HG03575 (cell line): ENCODE data around the gene SOCS7.
"Not testable (repeated sequence)": the region's sequence is repeated elsewhere in the genome, so short reads cannot be mapped to it uniquely, and the experiment has no call there.

Source experiments
- ATAC-seq: cut with Tn5 transposase; IDR thresholded peaks from one replicate; pipeline ENCODE4 v1.9.1; 2021; ENCODE audit not compliant: unreplicated experiment, insufficient number of reproducible peaks, low FRiP score; ENCODE audit errors: extremely low read depth

Gene SOCS7

DNA sequence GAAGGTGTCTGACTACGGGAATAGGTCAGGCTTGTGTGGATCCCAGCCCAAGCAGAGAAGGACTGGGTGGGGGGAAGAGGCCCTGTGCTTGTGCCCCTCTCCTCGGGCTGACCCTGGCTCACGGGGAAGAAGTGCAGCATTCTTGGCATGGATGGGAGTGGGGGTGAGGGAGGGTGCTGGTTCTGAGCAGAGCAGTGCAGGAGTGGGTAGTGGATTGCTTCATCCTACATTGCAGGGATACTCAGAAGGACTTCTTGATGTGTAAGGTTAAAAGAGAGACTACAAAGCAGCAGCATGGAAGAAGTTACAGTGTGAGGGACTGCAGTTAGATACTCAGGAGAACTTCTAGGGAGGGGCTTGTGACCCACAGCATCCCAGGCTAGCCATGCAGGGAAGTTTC is 78.7 kb downstream of the SOCS7 start:
- no peak for ATAC-seq

DNA sequence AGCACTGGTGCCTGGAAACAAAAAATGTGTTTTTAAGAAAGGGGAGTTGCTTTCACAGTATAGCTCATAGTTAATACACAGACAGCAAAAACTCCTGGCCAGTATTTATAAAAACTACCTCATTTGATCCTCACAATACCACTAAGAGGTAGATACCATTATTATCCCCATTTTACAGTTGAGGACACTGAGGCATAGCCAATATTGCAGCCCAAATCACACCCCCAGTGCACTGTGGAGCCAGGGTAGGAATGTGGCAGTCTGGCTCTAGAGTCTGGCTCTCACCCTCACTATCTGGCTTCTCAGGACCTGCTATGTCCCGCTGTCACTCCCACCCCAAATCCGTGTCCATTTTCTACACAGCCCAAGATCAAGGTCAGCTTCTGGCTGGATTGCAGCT is 79.2 kb downstream of the SOCS7 start:
- no peak for ATAC-seq

DNA sequence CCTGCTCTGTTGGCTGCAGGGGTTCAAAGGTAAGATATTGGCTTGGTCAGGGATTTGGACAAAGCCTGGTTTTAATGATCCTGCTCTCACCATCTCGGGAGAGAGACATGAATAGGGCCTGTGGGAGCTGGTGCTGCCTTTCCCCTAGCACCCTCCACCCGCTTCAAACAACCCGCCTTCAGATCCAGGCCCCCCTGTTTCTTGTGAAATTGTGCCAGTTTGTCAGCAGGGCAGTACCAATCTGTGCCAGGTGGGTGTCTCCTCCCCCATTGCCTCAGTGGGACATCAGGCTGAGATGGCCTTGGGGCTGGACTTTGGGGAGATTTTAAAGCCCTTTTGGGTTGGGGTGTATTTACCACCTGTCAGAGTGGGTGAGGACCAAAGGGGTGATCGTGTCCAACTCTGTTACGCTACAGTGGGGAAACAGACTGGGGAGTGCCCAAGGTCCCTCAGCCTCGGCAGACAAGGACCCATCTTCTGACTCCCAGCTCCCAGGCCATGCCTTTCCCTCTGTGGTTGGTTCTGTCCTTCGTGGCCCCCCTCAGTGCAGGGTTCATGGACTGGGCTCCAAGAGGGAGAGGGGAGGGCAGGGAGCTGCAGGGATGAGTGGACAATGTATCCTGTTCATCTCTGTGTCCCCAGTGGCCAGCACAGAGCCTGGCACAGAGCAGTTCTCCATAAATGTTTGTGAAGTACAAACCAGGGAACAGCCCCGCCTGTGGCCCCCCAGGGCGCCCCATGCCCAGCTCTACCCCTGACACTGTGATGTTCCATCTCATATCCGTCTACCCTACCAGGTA is 79.9 kb downstream of the SOCS7 start:
- ATAC-seq = no peak

DNA sequence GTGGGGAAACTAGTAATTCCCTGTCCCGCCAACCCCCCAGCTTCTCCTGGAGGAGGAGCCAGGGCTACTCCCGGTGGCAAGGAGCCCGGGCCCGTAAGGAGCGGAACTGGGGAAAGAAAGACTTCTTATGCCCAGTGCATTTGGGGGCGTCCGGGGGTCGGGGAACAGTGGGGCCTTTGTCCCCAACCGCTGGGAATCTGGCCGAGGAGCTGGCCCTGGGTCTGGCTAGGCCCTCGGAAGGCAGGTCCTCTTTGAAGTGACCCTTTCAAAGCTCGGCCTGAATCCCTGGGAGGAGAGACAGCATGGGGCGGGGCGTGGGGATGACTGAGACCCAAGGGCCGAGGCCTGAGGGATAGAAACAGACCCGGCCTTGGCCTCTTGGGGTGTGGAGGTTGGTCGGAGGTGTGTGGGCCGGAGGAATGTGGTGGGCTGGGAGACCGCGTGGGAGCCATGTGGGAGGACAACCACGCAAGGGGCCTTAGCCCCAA is 82.6 kb downstream of the SOCS7 start:
- ATAC-seq = no peak

DNA sequence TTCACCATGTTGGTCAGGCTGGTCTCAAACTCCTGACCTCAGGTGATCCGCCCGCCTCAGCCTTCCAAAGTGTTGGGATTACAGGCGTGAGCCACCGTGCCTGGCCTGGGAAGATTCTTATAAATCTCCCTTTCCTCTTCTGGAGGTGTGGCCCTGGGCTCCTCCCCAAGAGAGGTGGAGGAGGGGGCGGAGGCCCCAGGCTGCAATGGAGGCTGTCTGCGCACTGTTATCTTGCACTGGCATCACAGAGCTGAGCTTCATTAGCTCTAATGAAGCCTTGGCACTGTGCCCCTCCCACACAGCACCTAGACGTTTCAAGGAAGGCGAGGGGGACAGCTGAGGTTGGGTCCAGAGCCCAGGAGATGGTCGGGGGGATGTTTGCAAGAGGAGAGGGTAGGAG is 84.2 kb downstream of the SOCS7 start:
- ATAC-seq = no peak

DNA sequence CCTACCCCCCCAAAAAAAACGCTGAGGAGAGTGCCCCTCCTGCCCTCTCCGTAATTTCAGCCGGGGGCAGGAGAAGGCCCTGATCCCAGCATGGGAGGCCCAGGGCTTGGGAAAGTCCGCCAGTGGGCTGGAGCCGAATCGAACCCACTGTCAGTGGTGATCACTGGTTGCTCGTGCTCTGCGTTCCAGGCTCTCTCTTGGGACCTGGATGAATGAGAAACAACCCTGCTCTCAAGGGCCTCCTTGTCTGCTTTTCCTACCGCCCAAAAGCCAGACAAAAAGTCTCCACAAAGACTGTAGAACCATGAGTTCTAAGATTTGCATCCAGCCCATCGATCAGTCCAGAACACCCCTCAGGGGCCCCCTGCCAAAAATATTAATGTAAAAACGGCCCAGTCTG is 84.7 kb downstream of the SOCS7 start:
- no peak for ATAC-seq

DNA sequence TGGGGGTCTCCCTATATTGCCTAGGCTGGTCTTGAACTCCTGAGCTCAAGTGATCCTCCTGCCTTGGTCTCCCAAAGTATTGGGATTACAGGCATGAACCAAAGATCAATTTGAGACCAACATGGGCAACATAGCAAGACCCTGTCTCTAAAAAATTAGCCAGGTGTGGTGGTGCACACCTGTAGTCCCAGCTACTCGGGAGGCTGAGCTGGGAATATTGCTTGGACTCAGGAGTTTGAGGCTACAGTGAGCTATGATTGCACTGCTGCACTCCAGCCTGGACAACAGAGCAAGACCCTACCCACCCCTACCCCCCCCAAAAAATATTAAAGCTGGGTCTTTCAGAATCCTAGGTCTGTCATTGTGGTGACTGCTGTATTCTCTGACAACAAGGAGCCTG is 85.7 kb downstream of the SOCS7 start:
- ATAC-seq = not testable (repeated sequence)

DNA sequence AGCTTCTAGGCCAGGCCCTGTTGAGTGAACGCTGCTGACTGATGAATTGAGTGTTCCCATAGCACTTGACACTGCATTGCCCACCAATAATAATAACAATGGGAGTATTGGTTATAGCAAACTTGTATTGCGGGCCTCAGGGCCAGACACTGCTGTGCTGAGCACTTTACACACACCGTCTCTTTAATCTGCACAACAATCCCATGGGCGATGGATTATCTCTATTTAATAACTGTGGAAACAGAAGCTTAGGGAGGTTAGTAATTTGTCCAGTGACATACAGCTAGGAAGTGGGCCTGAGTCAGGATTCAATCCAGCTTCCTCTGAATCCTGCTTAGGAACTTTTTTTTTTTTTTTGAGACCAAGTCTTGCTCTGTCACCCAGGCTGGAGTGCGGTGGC is 87.8 kb downstream of the SOCS7 start:
- no peak for ATAC-seq

DNA sequence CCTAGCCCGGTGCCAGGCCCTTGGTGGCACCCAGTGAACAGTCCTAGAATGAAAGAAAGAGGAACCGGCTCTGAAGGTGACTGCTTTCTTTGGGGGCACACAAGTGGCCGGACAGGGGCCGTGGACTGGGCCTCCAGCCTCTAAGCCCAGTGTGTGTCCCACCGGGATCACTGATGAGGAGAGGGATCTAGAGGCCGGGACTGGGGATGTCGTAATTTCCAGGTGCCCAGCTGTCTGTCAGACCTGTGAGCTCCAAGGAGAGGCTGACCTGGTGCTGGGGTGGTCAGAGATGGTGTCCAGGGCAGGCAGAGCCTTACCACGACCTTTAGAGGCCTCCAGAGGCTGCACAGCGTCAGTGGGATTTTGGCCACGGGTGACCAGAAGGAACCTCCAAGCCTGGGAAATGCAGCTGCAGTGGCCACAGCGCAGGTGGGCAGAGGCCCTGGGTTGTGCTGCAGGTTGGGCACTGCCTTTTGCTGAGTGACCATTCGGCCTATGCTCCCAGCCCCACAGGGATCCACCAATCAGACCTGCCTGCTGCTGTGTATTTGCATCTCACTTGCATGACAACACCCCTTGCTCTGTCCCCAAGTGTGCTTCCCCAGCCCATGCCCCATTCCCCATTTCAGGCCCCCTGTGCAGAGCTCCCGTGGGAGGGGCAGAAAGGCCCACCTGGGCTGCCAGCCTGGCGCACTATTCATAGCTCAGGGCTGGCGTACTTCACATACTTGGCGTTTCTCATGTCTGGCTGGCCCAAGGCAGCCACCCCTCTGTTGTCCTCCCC is 89.2 kb downstream of the SOCS7 start:
- no peak for ATAC-seq

DNA sequence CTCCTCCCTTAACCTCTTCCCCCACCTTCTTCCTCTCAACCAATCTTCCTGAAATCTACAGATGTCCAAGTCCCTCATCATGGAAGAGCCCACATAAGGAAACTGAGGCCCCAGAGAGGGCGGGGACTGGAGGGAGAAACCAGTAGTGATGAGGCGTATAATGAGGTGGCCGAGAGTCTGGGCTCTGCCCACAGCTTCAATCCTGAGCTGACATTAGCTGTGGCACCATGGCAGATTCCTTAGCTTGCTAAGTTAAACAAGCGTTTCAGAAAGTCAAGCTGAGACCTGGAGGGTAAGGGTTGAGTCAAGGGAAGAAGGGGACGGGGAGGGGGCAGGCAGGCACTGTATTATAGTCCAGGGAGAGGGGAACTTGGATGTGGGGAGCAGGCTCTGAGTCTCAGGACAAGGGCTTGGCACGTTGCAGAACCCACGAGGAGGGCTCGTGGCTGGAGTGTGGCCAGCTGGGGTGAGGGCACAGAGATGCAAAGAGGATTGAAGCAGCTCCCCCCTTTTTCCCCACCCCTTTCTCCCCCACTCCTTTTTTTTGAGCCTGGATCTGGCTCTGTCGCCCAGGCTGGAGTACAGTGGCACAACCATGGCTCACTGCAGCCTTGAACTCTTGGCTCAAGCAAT is 89.9 kb downstream of the SOCS7 start:
- no peak for ATAC-seq

DNA sequence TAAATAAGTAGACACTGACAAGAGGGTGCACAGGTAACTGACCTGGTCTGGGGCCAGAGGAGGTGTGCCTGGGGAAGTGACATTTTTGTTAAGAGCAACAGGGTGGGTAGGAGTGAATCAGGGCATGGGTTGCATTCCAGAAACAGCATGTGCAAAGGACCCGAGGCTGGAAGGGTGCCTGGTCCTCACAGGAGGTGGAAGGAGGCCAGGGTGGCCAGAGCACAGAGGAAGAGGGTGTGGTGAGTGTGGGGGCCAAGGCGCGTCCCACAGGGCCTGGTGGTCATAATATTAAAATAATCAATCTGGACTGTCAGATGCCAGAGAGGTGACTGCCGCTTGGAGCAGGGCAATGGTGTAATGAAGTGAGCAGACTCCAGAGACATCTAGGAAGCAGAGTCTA is 90.9 kb downstream of the SOCS7 start:
- ATAC-seq = no peak

DNA sequence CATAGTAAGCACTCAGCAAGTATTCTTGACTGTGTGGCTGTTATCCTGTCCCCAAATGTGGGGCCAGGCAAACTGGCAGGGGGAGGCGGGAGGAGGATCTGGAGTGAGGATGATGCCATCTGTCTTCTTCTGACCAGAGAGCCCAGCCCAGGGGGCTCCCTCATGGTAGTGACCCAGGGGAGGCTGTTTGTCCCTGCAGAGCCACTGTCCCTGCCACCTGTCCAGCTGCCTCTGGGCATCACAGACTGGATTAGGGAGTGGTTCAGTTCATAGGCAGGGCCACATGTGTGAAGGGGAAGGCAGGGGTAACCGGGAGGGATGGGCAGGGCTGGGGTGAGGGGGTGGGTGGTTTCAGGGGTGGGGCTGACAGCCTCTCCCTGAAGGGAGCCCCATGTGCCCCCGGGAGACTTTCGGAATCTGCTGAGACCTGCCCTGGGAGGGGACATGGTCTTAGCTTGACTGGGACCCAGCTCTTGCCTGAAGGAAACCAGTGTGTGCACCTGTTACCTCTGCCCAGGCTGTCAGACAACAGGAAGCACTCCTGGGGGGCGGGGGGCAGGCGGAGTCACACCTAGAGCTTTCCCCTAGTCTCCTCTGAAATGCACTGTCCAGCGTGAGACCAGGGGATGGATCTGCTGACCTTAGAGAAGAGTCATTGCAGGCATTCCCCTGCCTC is 91.8 kb downstream of the SOCS7 start:
- ATAC-seq = no peak

DNA sequence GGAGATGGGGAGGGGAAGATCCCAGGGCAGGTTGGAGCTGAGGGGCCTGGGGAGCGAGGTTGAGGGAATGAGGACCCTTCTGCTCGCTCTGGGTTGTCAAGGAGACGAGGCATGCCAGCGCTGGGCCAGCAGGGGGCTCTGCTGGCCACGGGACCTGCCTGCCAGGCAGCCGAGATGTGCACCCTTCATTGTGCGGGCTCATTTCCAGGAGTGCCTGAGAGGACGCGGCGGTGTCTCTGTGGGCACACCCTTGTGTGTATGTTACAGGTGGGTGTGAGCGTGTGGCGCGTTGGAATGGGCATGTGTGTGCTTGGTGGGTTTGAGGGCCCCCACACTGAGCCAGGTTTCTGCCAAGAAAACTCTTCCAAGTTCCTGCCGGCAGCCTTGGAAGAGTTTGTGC is 92.5 kb downstream of the SOCS7 start:
- ATAC-seq = no peak

DNA sequence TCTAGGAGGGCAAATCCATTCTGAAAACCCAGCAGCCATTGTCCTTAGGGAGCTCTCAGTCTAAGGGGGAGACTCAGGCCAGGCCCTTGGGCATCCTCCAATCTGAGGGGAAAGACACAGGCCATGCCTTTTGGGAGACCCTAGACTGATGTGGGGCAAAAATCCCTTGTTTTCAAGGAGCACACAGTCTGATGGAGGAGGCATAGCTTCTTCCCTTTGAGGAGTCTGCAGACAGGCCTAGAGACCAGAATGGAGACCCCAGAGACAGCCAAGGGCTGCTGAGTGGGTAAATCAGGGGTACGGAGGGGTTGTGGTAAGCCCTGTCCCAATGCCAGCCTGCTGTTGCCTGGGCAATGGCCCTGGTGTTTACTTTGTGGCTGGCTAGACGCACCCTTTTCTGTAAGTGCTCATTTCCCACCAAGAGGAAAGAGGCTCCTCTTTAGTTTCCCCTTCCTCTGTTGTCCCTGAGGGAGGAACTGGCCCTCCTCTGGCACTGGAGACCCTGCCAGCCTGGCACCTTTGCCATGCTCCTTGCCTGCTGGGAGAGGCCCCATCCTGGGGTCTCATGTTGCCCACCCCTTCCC is 96.0 kb downstream of the SOCS7 start:
- ATAC-seq = no peak

DNA sequence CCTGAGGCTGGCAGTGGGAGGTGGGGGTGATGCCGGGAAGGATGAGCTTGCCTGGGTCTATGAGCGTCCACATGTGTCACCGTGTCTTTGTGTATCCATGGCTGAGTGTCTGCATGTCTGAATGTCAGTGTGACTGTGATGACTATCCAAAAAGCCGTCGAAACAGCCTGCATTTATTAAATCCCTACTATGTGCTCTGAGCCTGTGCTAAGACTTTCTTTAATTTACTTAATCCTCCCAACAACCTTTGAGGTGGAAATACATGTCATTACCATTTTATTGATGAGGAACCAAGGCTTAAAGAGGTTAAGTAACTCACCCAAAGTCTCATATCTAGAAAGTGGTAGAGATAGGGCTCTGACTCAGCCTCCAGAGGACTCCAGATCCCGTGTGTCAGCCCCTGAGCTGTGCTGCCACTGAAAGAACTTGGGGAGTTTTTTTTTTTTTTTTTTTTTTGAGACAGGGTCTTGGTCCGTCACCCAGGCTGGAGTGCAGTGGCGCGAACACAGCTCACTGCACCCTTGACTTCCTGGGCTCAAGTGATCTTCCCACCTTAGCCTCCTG is 96.6 kb downstream of the SOCS7 start:
- no peak for ATAC-seq

DNA sequence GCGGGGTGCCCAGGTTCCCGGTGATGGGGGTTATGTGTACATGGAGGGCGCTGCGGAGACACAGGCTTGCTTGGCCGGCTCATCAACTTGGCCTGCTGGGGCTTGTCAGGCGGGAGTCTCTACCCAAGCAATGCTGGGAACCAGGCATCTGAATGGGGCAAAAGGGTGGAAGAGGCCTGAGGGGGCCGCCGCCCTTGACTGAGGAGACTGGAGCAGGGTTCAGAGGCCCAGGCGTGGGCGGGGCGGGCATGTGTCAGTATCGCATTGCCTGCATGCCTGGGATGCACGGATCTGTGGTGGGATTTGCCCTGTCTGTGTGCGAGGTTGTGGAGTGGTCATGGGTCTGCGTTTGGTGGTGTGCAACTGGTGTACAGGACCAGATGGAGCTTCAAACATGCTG is 97.7 kb downstream of the SOCS7 start:
- ATAC-seq = no peak

DNA sequence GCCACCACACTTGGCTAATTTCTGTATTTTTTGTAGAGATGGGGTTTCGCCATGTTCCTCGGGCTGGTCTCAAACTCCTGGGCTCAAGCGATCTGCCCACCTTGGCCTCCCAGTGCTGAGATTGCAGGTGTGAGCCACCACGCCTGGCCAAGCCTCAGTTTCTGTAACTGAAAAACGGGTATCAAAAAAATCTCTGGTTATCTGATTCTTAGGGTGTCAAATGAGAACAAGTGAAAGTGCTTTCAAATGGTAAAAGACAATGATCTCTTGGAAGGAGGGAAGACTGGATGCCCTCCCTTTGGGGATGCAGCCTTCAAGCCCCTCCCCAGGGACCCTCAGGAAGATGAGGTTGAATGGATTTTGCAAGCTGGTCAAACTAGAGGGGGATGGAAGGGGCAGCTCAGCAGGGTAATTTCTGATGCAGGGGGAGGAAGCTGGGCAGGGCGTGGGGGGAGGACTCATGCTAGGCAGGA is 98.9 kb downstream of the SOCS7 start:
- ATAC-seq = no peak

DNA sequence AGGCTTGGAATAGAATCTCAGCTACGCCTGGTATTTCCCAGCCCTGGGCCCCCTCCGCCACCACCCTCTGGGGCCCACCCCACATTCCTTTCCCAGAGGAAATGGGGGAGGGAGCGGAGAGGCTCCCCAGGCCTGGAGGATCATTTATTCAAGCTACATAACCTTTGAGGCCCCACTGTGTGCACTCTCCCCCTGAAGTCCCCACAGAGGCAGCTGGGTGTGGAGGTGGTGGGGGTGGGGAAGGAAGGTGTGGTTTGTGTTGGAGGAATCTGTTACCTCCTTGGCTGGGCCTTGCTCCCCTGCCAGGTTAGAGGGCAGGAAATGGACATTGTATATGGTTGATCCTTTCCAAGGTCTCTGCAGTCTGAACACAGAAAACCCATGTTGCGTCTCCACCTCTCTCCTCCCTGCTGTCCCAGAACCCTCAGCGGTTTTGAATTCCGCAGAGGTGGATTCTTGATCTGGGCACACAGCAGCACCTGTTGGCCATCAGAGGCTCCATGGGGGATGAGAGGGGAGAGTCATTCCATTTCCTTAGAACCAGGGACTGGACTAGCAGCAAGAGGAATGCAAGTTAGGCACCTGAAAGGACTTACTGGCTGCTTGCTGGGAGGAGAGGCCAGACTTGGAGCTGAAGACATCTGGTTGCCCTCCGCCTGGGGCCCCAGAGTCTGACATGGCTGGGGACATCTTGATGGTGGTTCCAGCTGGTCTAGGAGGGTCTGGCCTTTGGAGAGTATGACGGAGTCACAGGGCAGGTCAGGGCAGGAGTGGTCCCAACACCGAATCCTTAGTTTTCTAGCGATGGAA is 99.6 kb downstream of the SOCS7 start:
- ATAC-seq = no peak
